ENCODE results near the gene ATAD3B. TPM values are rescaled to one million over a fixed set of nuclear protein-coding genes. Genes with fewer than 3 reads are reported as not detected.
"Not testable (repeated sequence)": the region's sequence is repeated elsewhere in the genome, so short reads cannot be mapped to it uniquely, and the experiment has no call there.

ATAD3B gene
- total RNA-seq, 1 experiment from 2014 or later, result 62.9 TPM

DNA sequence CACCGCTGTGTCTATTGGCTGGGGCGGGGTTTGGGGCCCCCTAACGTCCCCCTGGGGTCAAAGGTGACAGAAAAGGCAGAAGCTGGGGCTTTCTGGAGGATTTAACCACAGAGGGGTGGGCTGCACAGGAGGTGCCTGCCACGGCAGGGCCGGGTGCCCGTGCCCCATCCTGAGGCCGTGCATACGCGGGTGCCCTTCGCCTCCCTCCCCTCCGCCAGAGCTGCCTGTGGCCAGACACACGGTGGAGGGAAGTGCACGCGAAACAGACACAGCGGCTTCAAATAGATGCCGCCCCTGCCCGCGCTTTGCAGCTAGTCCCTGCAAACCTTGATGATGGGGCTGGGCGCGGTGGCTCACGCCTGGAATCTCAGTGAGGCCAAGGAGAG lies 37.9 kb downstream of the ATAD3B start:
- H3K27ac ChIP-seq (ENCODE audit: low read depth, low read length); H3K9me2 ChIP-seq (ENCODE audit: insufficient read depth); H2AFZ ChIP-seq (ENCODE audit: low read depth, low read length, poor library complexity, severe bottlenecking); H3K9me3 ChIP-seq (ENCODE audit: control insufficient read depth in 1 of 2, insufficient read depth in 1 of 2, low read depth in 1 of 2, low read length in 2 of 2); POLR2A ChIA-PET; H3K9ac ChIP-seq (ENCODE audit: low read length); H4K20me1 ChIP-seq (ENCODE audit: insufficient read depth); DNase-seq (ENCODE audit: low read depth, low spot score); H3K4me3 ChIP-seq (replicated peaks in 1 of 2; ENCODE audit: low read depth in 1 of 2, low read length in 2 of 2); intact Hi-C loops (cut with micrococcal nuclease); H3K4me2 ChIP-seq (ENCODE audit: low read length); RAD21 ChIA-PET (ENCODE audit: low non-redundant PET in 1 of 2, low total read pairs in 2 of 2, uncharacterized antibody in 2 of 2, unreplicated experiment in 2 of 2); H3K36me3 ChIP-seq (ENCODE audit: control insufficient read depth in 1 of 2, insufficient read depth in 2 of 2, low read length in 2 of 2); CTCF ChIA-PET; H3K27me3 ChIP-seq (ENCODE audit: insufficient read depth, low read length); BruUV-seq (replicated peaks); ATAC-seq: not testable (repeated sequence)
- H3K4me1 ChIP-seq (ENCODE audit: control insufficient read depth in 1 of 2, insufficient read depth in 2 of 2, low read length in 2 of 2), result peaks cover 14 to 32% of the 10 kb centered on the region in 2 experiments
- H3K79me2 ChIP-seq (ENCODE audit: insufficient read depth, low read length), result peaks cover 16% of the 10 kb centered on the region; the same call in 1 of the 2 replicates

DNA sequence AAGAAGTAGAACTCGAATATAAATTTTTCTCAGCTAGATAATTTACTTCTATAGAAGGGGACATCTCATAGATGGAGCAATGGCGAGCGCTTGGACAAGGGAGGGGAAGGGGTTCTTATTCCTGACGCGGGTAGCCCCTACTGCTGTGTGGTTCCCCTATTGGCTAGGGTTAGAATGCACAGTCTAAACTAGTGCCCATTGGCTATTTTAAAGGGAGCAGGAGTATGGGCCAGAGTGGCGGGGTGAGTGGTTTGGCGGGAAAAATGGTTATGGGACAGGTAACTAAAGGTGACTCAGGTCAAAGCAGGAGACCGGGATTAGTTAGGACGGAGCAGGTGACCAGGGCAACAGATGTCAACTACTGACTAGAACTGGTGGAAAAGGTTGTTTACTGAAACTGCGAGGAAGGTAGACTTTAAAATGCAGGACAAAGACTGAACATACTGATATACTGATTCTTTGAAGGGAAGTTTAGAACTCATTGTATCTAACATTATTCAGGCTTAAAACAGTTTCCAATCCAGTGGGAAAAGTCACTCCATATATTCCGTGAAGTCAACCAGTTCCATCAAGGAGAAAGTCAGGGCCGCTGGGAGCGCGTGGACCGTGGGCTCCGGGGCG lies 39.5 kb downstream of the ATAD3B start:
- peak; percentile 59 for DNase-seq (ENCODE audit: low read depth, low spot score)
- intact Hi-C loops (cut with micrococcal nuclease), result loop anchor here (5.0 kb wide), 1 partner anchor 61 kb away; the partner anchor contains the start of gene SSU72
- Histone ChIP-seq H3K36me3 (ENCODE audit: control insufficient read depth in 1 of 2, insufficient read depth in 2 of 2, low read length in 2 of 2) (peaks cover 0 to 8% of the 10 kb centered on the region in 2 experiments; a peak in 2 of 4 replicates), H3K4me3 (replicated peaks in 1 of 2; ENCODE audit: low read depth in 1 of 2, low read length in 2 of 2) (peak overlapping the region; percentile 84 to 85), H3K4me1 (ENCODE audit: control insufficient read depth in 1 of 2, insufficient read depth in 2 of 2, low read length in 2 of 2) (peaks cover 10 to 18% of the 10 kb centered on the region in 2 experiments), H2AFZ (ENCODE audit: low read depth, low read length, poor library complexity, severe bottlenecking) (no peak overlapping the region), H3K9me2 (ENCODE audit: insufficient read depth) (no peaks in the 10 kb centered on the region), H3K27ac (ENCODE audit: low read depth, low read length) (peak overlapping the region; percentile 95), H3K9me3 (ENCODE audit: control insufficient read depth in 1 of 2, insufficient read depth in 1 of 2, low read depth in 1 of 2, low read length in 2 of 2) (no peaks in the 10 kb centered on the region), H3K27me3 (ENCODE audit: insufficient read depth, low read length) (no peaks in the 10 kb centered on the region), H3K9ac (ENCODE audit: low read length) (peak overlapping the region; percentile 99), H3K79me2 (ENCODE audit: insufficient read depth, low read length) (peaks cover 31% of the 10 kb centered on the region), H3K4me2 (ENCODE audit: low read length) (peak overlapping the region; percentile 74), H4K20me1 (ENCODE audit: insufficient read depth) (no peaks in the 10 kb centered on the region)
- no peak for TF ChIP-seq ELF1 (IDR thresholded peaks at IDR 0.05; ENCODE audit: borderline replicate concordance, low read depth)
- TF ChIP-seq POLR2AphosphoS5 (IDR thresholded peaks at IDR 0.05; ENCODE audit: low read depth, low read length), result peak; percentile 12; the same call in 1 of the 2 replicates
- no peak for TF ChIP-seq RAD21 (IDR thresholded peaks at IDR 0.05; ENCODE audit: low read depth)
- no peak for TF ChIP-seq CEBPB (IDR thresholded peaks at IDR 0.05; ENCODE audit: low read depth)
- TF ChIP-seq, protein P1, sequence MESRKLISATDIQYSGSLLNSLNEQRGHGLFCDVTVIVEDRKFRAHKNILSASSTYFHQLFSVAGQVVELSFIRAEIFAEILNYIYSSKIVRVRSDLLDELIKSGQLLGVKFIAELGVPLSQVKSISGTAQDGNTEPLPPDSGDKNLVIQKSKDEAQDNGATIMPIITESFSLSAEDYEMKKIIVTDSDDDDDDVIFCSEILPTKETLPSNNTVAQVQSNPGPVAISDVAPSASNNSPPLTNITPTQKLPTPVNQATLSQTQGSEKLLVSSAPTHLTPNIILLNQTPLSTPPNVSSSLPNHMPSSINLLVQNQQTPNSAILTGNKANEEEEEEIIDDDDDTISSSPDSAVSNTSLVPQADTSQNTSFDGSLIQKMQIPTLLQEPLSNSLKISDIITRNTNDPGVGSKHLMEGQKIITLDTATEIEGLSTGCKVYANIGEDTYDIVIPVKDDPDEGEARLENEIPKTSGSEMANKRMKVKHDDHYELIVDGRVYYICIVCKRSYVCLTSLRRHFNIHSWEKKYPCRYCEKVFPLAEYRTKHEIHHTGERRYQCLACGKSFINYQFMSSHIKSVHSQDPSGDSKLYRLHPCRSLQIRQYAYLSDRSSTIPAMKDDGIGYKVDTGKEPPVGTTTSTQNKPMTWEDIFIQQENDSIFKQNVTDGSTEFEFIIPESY (IDR thresholded peaks at IDR 0.05; ENCODE audit: extremely low read depth, insufficient replicate concordance, low read length), result no peak
- TF ChIP-seq, protein P2, sequence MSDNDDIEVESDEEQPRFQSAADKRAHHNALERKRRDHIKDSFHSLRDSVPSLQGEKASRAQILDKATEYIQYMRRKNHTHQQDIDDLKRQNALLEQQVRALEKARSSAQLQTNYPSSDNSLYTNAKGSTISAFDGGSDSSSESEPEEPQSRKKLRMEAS (IDR thresholded peaks at IDR 0.05), result peak; percentile 3; the same call in 1 of the 2 replicates
- TF ChIP-seq, protein P3, sequence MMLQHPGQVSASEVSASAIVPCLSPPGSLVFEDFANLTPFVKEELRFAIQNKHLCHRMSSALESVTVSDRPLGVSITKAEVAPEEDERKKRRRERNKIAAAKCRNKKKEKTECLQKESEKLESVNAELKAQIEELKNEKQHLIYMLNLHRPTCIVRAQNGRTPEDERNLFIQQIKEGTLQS (IDR thresholded peaks at IDR 0.05), result no peak
- peak; percentile 35; the same call in 1 of the 2 replicates for TF ChIP-seq SP1 (IDR thresholded peaks at IDR 0.05; ENCODE audit: low read depth)
- TF ChIP-seq EZH2 (IDR thresholded peaks at IDR 0.05), result no peak
- no peak for TF ChIP-seq ZNF274 (IDR thresholded peaks at IDR 0.05; ENCODE audit: low read depth, low read length)
- ChIA-PET POLR2A (no interaction called here), RAD21 (ENCODE audit: low non-redundant PET in 1 of 2, low total read pairs in 2 of 2, uncharacterized antibody in 2 of 2, unreplicated experiment in 2 of 2) (no interaction called here), CTCF (interaction anchor here (1.3 kb wide), 1 partner anchor 69 kb away, joined by 3 read pairs; no protein-coding TSS in a partner anchor)
- peak; percentile 58 for ATAC-seq
- TSS peak; percentile 97 for BruUV-seq (replicated peaks)
